ENCODE measurements around the gene CLEC16A. TPM values are rescaled to one million over a fixed set of nuclear protein-coding genes. Genes with fewer than 3 reads are reported as not detected.

The CLEC16A gene
- total RNA-seq, 2 experiments from 2014 or later = 31.1 to 34.1 TPM

GRCh38 chr16:10984509-10984908 is 40.1 kb downstream of the CLEC16A start:
- Mint-ChIP-seq H3K36me3 (peaks cover 26% of the 10 kb centered on the region), H3K4me1 (peaks cover 64% of the 10 kb centered on the region), H3K27ac (peak overlapping the region; percentile 81), H3K4me3 (no peak overlapping the region), H3K27me3 (no peaks in the 10 kb centered on the region), H3K9me3 (no peaks in the 10 kb centered on the region)
- no peak for DNase-seq
- POLR2A ChIA-PET = interaction anchor here (0.8 to 3.5 kb wide), 6 partner anchors 12 to 271 kb away, joined by 3 to 23 read pairs (median 4); partner anchors contain the start of gene SOCS1
- ATAC-seq (ENCODE audit: low read depth) = no peak

- DNase-seq (no peak), ATAC-seq (ENCODE audit: low read depth) (peak; percentile 45)
- Mint-ChIP-seq H3K27ac (peak overlapping the region; percentile 81), H3K36me3 (peaks cover 41% of the 10 kb centered on the region), H3K27me3 (no peaks in the 10 kb centered on the region), H3K4me1 (peaks cover 80% of the 10 kb centered on the region), H3K4me3 (peak overlapping the region; percentile 56), H3K9me3 (no peaks in the 10 kb centered on the region)
- POLR2A ChIA-PET = interaction anchor here (0.7 to 2.6 kb wide), 4 partner anchors 15 to 405 kb away, joined by 3 to 9 read pairs (median 6); no protein-coding TSS in a partner anchor
Measured at GRCh38 chr16:10987361-10988163, 43.2 kb downstream of the CLEC16A start.

GRCh38 chr16:10988164-10988803 is 43.9 kb downstream of the CLEC16A start:
- peak overlapping the region; percentile 81 for H3K27ac Mint-ChIP-seq
- POLR2A ChIA-PET = interaction anchor here (1.4 to 3.0 kb wide), 3 partner anchors 64 to 367 kb away, joined by 3 to 10 read pairs (median 9); no protein-coding TSS in a partner anchor
- no peaks in the 10 kb centered on the region for H3K27me3 Mint-ChIP-seq
- peaks cover 46% of the 10 kb centered on the region for H3K36me3 Mint-ChIP-seq
- DNase-seq (peak; percentile 66), ATAC-seq (ENCODE audit: low read depth) (peak; percentile 83)
- no peaks in the 10 kb centered on the region for H3K9me3 Mint-ChIP-seq
- H3K4me1 Mint-ChIP-seq = peaks cover 80% of the 10 kb centered on the region
- H3K4me3 Mint-ChIP-seq = peak overlapping the region; percentile 56

- Mint-ChIP-seq H3K4me3 (peak overlapping the region; percentile 56), H3K27ac (peak overlapping the region; percentile 81), H3K4me1 (peaks cover 82% of the 10 kb centered on the region), H3K9me3 (no peaks in the 10 kb centered on the region), H3K27me3 (no peaks in the 10 kb centered on the region), H3K36me3 (peaks cover 49% of the 10 kb centered on the region)
- POLR2A ChIA-PET = interaction anchor here (1.4 to 3.0 kb wide), 4 partner anchors 63 to 367 kb away, joined by 3 to 10 read pairs (median 6); partner anchors contain the start of gene SOCS1
- no peak for ATAC-seq (ENCODE audit: low read depth)
- no peak for DNase-seq
Measured at GRCh38 chr16:10988879-10989278, 44.5 kb downstream of the CLEC16A start.

GRCh38 chr16:10989559-10989958 is 45.2 kb downstream of the CLEC16A start:
- H3K36me3 Mint-ChIP-seq = peaks cover 51% of the 10 kb centered on the region
- H3K27me3 Mint-ChIP-seq = no peaks in the 10 kb centered on the region
- H3K4me1 Mint-ChIP-seq = peaks cover 82% of the 10 kb centered on the region
- H3K27ac Mint-ChIP-seq = peak overlapping the region; percentile 81
- H3K4me3 Mint-ChIP-seq = peak overlapping the region; percentile 56
- DNase-seq (no peak), ATAC-seq (ENCODE audit: low read depth) (no peak)
- H3K9me3 Mint-ChIP-seq = no peaks in the 10 kb centered on the region
- POLR2A ChIA-PET = interaction anchor here (1.4 to 3.0 kb wide), 4 partner anchors 62 to 366 kb away, joined by 3 to 10 read pairs (median 6); partner anchors contain the start of gene SOCS1

GRCh38 chr16:10990378-10990777 is 46.0 kb downstream of the CLEC16A start:
- Mint-ChIP-seq H3K27me3 (no peaks in the 10 kb centered on the region), H3K27ac (peak overlapping the region; percentile 81), H3K4me1 (peaks cover 82% of the 10 kb centered on the region), H3K9me3 (no peaks in the 10 kb centered on the region), H3K4me3 (no peak overlapping the region), H3K36me3 (peaks cover 52% of the 10 kb centered on the region)
- POLR2A ChIA-PET = interaction anchor here (1.7 to 3.0 kb wide), 3 partner anchors 62 to 266 kb away, joined by 4 to 10 read pairs (median 9); partner anchors contain the start of gene SOCS1
- DNase-seq (no peak), ATAC-seq (ENCODE audit: low read depth) (no peak)

- H3K36me3 Mint-ChIP-seq = peaks cover 59% of the 10 kb centered on the region
- no peak for DNase-seq
- no peak for ATAC-seq (ENCODE audit: low read depth)
- POLR2A ChIA-PET = no interaction called here
- H3K4me1 Mint-ChIP-seq = peaks cover 85% of the 10 kb centered on the region
- H3K4me3 Mint-ChIP-seq = no peak overlapping the region
- H3K27me3 Mint-ChIP-seq = no peaks in the 10 kb centered on the region
- H3K9me3 Mint-ChIP-seq = no peaks in the 10 kb centered on the region
- peak overlapping the region; percentile 34 for H3K27ac Mint-ChIP-seq
Measured at GRCh38 chr16:10992112-10992511, 47.7 kb downstream of the CLEC16A start.

GRCh38 chr16:10992797-10993196 is 48.4 kb downstream of the CLEC16A start:
- Mint-ChIP-seq H3K9me3 (no peaks in the 10 kb centered on the region), H3K4me1 (peaks cover 85% of the 10 kb centered on the region), H3K27ac (peak overlapping the region; percentile 27), H3K4me3 (no peak overlapping the region), H3K36me3 (peaks cover 64% of the 10 kb centered on the region), H3K27me3 (no peaks in the 10 kb centered on the region)
- POLR2A ChIA-PET = no interaction called here
- ATAC-seq (ENCODE audit: low read depth) = no peak
- DNase-seq = no peak

GRCh38 chr16:10993649-10994048 is 49.3 kb downstream of the CLEC16A start:
- DNase-seq (no peak), ATAC-seq (ENCODE audit: low read depth) (no peak)
- H3K27me3 Mint-ChIP-seq = no peaks in the 10 kb centered on the region
- peaks cover 67% of the 10 kb centered on the region for H3K36me3 Mint-ChIP-seq
- H3K27ac Mint-ChIP-seq = no peak overlapping the region
- peaks cover 81% of the 10 kb centered on the region for H3K4me1 Mint-ChIP-seq
- no peak overlapping the region for H3K4me3 Mint-ChIP-seq
- H3K9me3 Mint-ChIP-seq = no peaks in the 10 kb centered on the region
- POLR2A ChIA-PET = no interaction called here

GRCh38 chr16:10994571-10994970 is 50.2 kb downstream of the CLEC16A start:
- H3K9me3 Mint-ChIP-seq = no peaks in the 10 kb centered on the region
- POLR2A ChIA-PET = interaction anchor here (0.6 to 0.7 kb wide), 2 partner anchors 42 to 380 kb away, joined by 3 read pairs; no protein-coding TSS in a partner anchor
- H3K36me3 Mint-ChIP-seq = peaks cover 69% of the 10 kb centered on the region
- DNase-seq (no peak), ATAC-seq (ENCODE audit: low read depth) (no peak)
- H3K27me3 Mint-ChIP-seq = no peaks in the 10 kb centered on the region
- no peak overlapping the region for H3K4me3 Mint-ChIP-seq
- H3K4me1 Mint-ChIP-seq = peaks cover 72% of the 10 kb centered on the region
- H3K27ac Mint-ChIP-seq = peak overlapping the region; percentile 49

- H3K4me3 Mint-ChIP-seq = no peak overlapping the region
- ATAC-seq (ENCODE audit: low read depth) = no peak
- no peak for DNase-seq
- H3K9me3 Mint-ChIP-seq = no peaks in the 10 kb centered on the region
- no peaks in the 10 kb centered on the region for H3K27me3 Mint-ChIP-seq
- H3K4me1 Mint-ChIP-seq = peaks cover 63% of the 10 kb centered on the region
- peak overlapping the region; percentile 11 for H3K27ac Mint-ChIP-seq
- POLR2A ChIA-PET = interaction anchor here (0.8 to 1.6 kb wide), 2 partner anchors 23 to 256 kb away, joined by 4 read pairs; no protein-coding TSS in a partner anchor
- H3K36me3 Mint-ChIP-seq = peaks cover 73% of the 10 kb centered on the region
Measured at GRCh38 chr16:10995565-10995964, 51.2 kb downstream of the CLEC16A start.

GRCh38 chr16:10997485-10997884 is 53.1 kb downstream of the CLEC16A start:
- peaks cover 49% of the 10 kb centered on the region for H3K4me1 Mint-ChIP-seq
- H3K9me3 Mint-ChIP-seq = no peaks in the 10 kb centered on the region
- no peaks in the 10 kb centered on the region for H3K27me3 Mint-ChIP-seq
- ATAC-seq (ENCODE audit: low read depth) (no peak), DNase-seq (no peak)
- peaks cover 63% of the 10 kb centered on the region for H3K36me3 Mint-ChIP-seq
- no peak overlapping the region for H3K27ac Mint-ChIP-seq
- POLR2A ChIA-PET = no interaction called here
- no peak overlapping the region for H3K4me3 Mint-ChIP-seq

GRCh38 chr16:10999300-10999699 is 54.9 kb downstream of the CLEC16A start:
- ATAC-seq (ENCODE audit: low read depth) (no peak), DNase-seq (no peak)
- peaks cover 58% of the 10 kb centered on the region for H3K36me3 Mint-ChIP-seq
- POLR2A ChIA-PET = no interaction called here
- no peaks in the 10 kb centered on the region for H3K27me3 Mint-ChIP-seq
- no peaks in the 10 kb centered on the region for H3K9me3 Mint-ChIP-seq
- H3K4me3 Mint-ChIP-seq = no peak overlapping the region
- H3K4me1 Mint-ChIP-seq = peaks cover 39% of the 10 kb centered on the region
- H3K27ac Mint-ChIP-seq = no peak overlapping the region
